ENCODE data around the gene POLE4. TPM values are rescaled to one million over a fixed set of nuclear protein-coding genes. Genes with fewer than 3 reads are reported as not detected.

POLE4 gene
- total RNA-seq, 1 donor: 27.4 TPM

DNA sequence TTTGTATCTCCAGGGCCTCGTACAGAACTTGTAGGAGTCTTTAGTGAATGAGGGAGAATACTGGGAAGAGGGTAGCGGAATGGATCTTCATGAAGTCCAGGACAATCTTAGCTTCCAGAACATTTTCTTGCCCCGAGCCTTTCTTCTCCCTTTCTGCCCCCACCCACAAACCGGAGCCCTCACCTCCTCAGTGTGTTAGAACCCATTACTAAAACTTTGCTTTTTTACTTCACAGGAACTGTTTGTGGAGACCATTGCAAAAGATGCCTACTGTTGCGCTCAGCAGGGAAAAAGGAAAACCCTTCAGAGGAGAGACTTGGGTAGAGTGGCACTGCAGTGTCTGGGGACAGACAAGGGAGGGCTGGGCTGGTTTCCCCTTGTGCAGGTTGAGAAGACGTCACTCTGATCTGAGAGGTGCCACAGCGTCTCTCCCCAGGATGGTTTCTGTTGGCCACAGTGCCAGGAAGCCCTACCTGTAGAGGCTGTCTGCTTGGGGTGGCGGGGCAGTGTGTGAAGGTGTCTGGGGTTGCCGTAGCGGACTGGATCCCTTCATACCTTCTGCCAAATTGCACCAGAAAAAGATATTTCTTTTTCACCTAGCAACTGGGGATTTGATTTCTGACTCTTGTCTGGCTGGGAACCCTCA is 786 bp downstream of the POLE4 start:
- TF ChIP-seq, protein P1, sequence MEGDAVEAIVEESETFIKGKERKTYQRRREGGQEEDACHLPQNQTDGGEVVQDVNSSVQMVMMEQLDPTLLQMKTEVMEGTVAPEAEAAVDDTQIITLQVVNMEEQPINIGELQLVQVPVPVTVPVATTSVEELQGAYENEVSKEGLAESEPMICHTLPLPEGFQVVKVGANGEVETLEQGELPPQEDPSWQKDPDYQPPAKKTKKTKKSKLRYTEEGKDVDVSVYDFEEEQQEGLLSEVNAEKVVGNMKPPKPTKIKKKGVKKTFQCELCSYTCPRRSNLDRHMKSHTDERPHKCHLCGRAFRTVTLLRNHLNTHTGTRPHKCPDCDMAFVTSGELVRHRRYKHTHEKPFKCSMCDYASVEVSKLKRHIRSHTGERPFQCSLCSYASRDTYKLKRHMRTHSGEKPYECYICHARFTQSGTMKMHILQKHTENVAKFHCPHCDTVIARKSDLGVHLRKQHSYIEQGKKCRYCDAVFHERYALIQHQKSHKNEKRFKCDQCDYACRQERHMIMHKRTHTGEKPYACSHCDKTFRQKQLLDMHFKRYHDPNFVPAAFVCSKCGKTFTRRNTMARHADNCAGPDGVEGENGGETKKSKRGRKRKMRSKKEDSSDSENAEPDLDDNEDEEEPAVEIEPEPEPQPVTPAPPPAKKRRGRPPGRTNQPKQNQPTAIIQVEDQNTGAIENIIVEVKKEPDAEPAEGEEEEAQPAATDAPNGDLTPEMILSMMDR (IDR thresholded peaks at IDR 0.05; ENCODE audit: insufficient read depth, low read length): no peak
- DNase-seq (ENCODE audit: low read depth): no peak
- H3K4me3 ChIP-seq (ENCODE audit: low read depth, low read length): peak overlapping the region; percentile 80

DNA sequence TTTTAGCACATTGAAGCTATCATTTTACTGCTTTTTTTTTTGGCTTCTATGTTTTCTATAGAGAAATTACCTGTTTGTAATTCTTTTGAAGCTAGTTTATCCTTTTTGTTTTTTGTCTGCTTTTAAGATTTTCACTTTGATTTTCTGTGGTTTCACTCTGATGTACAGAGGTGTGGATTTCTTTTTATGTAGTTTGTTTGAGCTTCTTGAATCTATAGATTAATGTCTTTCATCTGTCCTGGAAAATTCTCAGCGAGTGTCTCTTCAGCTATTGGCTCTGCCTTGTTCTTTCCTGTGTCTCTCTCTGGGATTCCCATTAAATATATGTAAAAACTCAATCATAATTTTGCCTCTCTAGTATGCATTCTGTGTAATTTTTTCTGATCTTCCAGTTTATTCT is 8.4 kb downstream of the POLE4 start:
- H3K4me3 ChIP-seq (ENCODE audit: low read depth, low read length): no peak overlapping the region
- TF ChIP-seq, protein P1 (IDR thresholded peaks at IDR 0.05; ENCODE audit: insufficient read depth, low read length): no peak
- DNase-seq (ENCODE audit: low read depth): no peak

DNA sequence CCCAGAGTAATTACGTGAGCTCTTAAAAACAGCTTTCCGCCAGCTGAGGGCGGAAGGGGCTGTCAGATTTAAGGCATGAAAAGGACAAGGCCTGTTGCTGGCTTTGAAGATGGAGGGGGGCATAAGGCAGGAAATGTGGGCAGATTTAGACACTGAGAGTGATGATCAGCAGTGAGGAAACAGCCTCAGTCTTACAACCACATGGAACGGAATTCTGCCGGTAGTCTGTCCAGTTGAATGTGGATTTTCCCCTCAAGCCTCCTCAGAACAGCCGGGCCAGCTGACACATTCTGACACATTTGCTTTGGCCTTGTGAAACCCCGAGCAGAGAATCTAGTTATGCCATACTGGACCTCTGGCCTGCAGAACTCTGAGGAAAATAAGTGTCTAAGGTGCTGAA is 16.6 kb downstream of the POLE4 start:
- TF ChIP-seq, protein P1 (IDR thresholded peaks at IDR 0.05; ENCODE audit: insufficient read depth, low read length): no peak
- DNase-seq (ENCODE audit: low read depth): no peak
- H3K4me3 ChIP-seq (ENCODE audit: low read depth, low read length): no peak overlapping the region

DNA sequence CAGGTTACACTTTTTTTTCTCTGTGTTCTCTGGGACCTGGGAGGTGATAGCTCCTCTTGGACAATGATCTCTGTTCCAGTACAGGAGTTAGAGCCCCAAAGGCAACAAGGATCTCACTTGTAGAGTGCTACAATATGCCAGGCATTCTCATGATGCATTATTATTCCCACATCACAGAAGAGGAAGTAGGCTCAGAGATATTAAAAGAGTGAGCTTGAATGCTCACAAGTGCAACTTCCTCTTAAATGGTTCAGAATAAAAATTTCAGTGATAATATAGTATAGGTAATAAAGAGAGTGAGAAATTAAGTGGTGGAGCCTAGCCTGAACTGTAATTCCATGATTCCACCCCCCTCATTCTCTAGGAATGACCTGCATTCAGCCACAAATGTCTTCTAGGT is 21.4 kb downstream of the POLE4 start:
- DNase-seq (ENCODE audit: low read depth): no peak

DNA sequence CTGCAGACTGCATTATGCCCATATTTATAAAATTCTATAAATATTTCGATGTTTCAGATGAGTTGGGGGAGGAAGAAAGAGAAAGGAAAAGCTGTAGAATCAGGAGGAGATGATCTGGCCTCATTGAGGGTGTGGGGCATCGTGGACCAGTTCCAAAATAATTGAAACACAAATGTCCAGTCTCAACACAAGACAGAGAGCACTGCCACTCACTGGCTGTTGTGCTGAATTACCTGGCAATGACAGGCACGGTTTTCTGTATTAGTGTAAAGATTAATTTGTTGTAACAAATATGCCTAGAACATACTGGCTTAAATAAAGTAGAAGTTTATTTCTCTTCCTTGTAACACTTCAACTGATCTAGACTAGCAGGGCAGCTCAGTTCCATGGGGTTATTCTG is 24.1 kb downstream of the POLE4 start:
- H3K4me3 ChIP-seq (ENCODE audit: low read depth, low read length): no peak overlapping the region
- DNase-seq (ENCODE audit: low read depth): peak; percentile 7
- TF ChIP-seq, protein P1 (IDR thresholded peaks at IDR 0.05; ENCODE audit: insufficient read depth, low read length): no peak

More for the DNA sequence above, 21.4 kb downstream of the POLE4 start:
- no peak overlapping the region for H3K4me3 ChIP-seq (ENCODE audit: low read depth, low read length)
- TF ChIP-seq, protein P1 (IDR thresholded peaks at IDR 0.05; ENCODE audit: insufficient read depth, low read length): no peak

DNA sequence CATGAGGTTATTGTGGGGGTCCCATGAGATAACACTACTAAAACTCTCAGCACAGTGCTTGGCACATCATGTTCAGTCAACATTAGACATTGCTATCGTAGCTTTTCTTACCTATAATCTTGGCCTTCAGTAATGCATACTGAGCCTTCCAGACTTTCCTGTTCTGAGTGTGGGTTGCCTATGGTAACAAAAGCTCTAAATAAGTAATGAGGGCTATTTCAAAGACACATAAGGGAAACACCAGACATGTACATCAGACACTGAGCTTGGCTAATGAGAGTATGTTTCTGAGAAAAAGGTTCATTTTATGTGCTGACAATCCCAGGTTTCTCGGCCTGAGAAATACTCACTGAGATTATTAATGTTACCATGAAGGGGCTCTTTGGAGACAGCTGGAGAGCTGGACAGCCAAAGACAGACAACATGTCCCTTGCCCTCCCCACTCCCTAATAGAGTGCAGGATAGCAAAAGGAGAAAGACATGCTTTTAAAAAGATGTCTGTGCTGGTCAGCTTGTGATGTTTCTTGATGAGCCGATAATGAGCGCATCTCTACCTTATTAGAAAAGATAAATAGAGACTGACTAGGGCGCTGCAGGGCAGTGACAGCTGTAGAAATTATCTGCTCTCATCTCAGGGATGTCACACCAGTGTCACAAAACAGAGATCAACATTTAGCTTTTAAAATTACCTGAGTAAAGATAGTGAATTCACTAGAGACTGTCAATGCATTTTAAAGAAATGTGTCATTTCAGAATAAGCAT is 25.4 kb downstream of the POLE4 start:
- TF ChIP-seq, protein P1 (IDR thresholded peaks at IDR 0.05; ENCODE audit: insufficient read depth, low read length): no peak
- no peak for DNase-seq (ENCODE audit: low read depth)

More for the DNA sequence above, 25.4 kb downstream of the POLE4 start:
- H3K4me3 ChIP-seq (ENCODE audit: low read depth, low read length): no peak overlapping the region

All from fibroblast of the aortic adventitia (primary cell).